SK-N-SH (cell line): Measurements from ENCODE around the gene HPN.

Experiments
- CTCF ChIP-seq: fragments of 200-600 bp; sonication (generic); IDR thresholded peaks from 2 replicates; pipeline ENCODE4 v1.6.1; 2017; ENCODE audit warnings: antibody characterized with exemption, mild to moderate bottlenecking, moderate library complexity
- EP300 ChIP-seq, 2 experiments: IDR thresholded peaks; 2 replicates each; pipeline versions ENCODE4 v1.4.0 to v1.6.1; 2012; ENCODE audit warnings: borderline replicate concordance in 1 of 2, low read depth in 1 of 2, low read length in 1 of 2
- MAX ChIP-seq: IDR thresholded peaks from 2 replicates; pipeline ENCODE4 v1.4.0; 2012; ENCODE audit warnings: low read depth
- RAD21 ChIP-seq: IDR thresholded peaks from 2 replicates; pipeline ENCODE4 v1.6.1; 2012; ENCODE audit warnings: mild to moderate bottlenecking, low read length
- REST ChIP-seq: IDR thresholded peaks from 2 replicates; pipeline ENCODE4 v1.6.1; 2012; ENCODE audit warnings: mild to moderate bottlenecking, low read depth, low read length, moderate library complexity
- TAF1 ChIP-seq: IDR thresholded peaks from 2 replicates; pipeline ENCODE4 v1.6.1; 2012; ENCODE audit warnings: low read depth, mild to moderate bottlenecking, low read length, moderate library complexity, borderline replicate concordance

- TF ChIP-seq MAX (peak; percentile 26; the same call in 1 of the 2 replicates), RAD21 (no peak), EP300 (IDR thresholded peaks at IDR 0.05; ENCODE audit: borderline replicate concordance in 1 of 2, low read depth in 1 of 2, low read length in 1 of 2) (no peak), TAF1 (no peak), CTCF (no peak), REST (no peak)
Observed at GRCh38 chr19:35088131-35088913, 46.8 kb downstream of the HPN start.
